ENCODE measurements around the gene SLC51A. TPM values are rescaled to one million over a fixed set of nuclear protein-coding genes. Genes with fewer than 3 reads are reported as not detected.

The SLC51A gene
- total RNA-seq, 4 donors from 2014 or later = 0.39 to 1.4 TPM; not detected in 2

DNA sequence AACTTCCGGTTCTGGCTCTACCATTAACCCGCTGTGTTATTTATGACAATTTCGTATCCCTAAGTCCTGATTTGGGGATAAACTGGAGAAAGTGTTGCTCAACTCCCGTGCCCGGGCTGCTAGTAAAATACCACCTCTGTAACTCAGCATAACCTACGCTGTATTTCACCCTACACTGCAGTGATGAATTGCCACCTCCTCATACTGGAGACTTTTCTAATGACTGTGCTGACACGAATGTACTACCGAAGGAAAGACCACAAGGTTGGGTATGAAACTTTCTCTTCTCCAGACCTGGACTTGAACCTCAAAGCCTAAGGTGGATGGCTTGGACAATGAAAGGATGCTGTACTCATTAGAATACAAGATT is 16.5 kb downstream of the SLC51A start:
- Histone ChIP-seq H3K36me3 (peaks cover 0 to 14% of the 10 kb centered on the region in 2 donors), H3K9me3 (no peaks in the 10 kb centered on the region), H3K4me1 (no peaks in the 10 kb centered on the region), H3K4me3 (no peak overlapping the region), H3K27ac (no peak overlapping the region), H3K27me3 (no peaks in the 10 kb centered on the region)
- DNase-seq = no peak
- in situ Hi-C loops (cut with MboI; ENCODE audit: low sequenced_read_pairs in 4 of 4) = no loop called here
- TF ChIP-seq CTCF (IDR thresholded peaks at IDR 0.05 in 4 of 5, conservative IDR thresholded peaks at IDR 0.05 in 1 of 5) = no peak
- intact Hi-C loops (cut with DNase I; ENCODE audit: low total_unique reads) = no loop called here
- ATAC-seq = no peak

- intact Hi-C loops (cut with DNase I; ENCODE audit: low total_unique reads) = no loop called here
- no peak for TF ChIP-seq CTCF (IDR thresholded peaks at IDR 0.05 in 4 of 5, conservative IDR thresholded peaks at IDR 0.05 in 1 of 5)
- no peak for TF ChIP-seq POLR2A (IDR thresholded peaks at IDR 0.05)
- Histone ChIP-seq H3K36me3 (peaks cover 0 to 41% of the 10 kb centered on the region in 2 donors), H3K4me3 (no peak overlapping the region), H3K4me1 (no peaks in the 10 kb centered on the region), H3K27me3 (no peaks in the 10 kb centered on the region), H3K27ac (no peak overlapping the region), H3K9me3 (no peaks in the 10 kb centered on the region)
- DNase-seq = no peak
- no peak for ATAC-seq
- in situ Hi-C loops (cut with MboI; ENCODE audit: low sequenced_read_pairs in 4 of 4) = no loop called here
Observed at GRCh38 chr3:196235452-196236122, 19.3 kb downstream of the SLC51A start.

DNA sequence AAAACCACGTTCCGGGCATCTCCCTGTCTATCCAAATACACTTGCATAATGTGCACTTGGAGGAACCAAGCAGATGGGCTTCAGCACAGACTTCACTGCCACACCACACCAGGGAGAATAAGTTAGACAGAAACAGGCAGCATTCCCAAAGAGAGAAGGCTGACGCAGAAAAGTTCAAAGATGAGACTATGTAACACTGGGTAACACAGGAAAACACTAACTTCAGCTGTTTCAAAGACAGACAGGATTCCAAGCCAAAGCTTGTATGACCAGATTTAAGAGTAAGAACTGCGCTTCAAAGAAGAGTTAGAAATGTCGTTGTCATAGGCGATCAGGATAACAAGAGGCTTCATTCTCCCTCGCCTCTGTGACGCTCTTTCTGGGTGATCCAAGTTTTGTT is 19.9 kb downstream of the SLC51A start:
- no peak overlapping the region for H3K4me3 ChIP-seq
- no peaks in the 10 kb centered on the region for H3K27me3 ChIP-seq
- in situ Hi-C loops (cut with MboI; ENCODE audit: low sequenced_read_pairs in 4 of 4) (no loop called here), intact Hi-C loops (cut with DNase I; ENCODE audit: low total_unique reads) (no loop called here)
- ATAC-seq (no peak), DNase-seq (no peak)
- TF ChIP-seq POLR2A (IDR thresholded peaks at IDR 0.05) (no peak), CTCF (IDR thresholded peaks at IDR 0.05 in 4 of 5, conservative IDR thresholded peaks at IDR 0.05 in 1 of 5) (no peak)
- no peaks in the 10 kb centered on the region for H3K9me3 ChIP-seq
- peaks cover 0 to 47% of the 10 kb centered on the region in 2 donors for H3K36me3 ChIP-seq
- H3K27ac ChIP-seq = no peak overlapping the region
- H3K4me1 ChIP-seq = no peaks in the 10 kb centered on the region

- in situ Hi-C loops (cut with MboI; ENCODE audit: low sequenced_read_pairs in 4 of 4) (no loop called here), intact Hi-C loops (cut with DNase I; ENCODE audit: low total_unique reads) (no loop called here)
- Histone ChIP-seq H3K27me3 (no peaks in the 10 kb centered on the region), H3K4me1 (no peaks in the 10 kb centered on the region), H3K27ac (no peak overlapping the region), H3K36me3 (peaks cover 0 to 57% of the 10 kb centered on the region in 2 donors), H3K9me3 (no peaks in the 10 kb centered on the region), H3K4me3 (no peak overlapping the region)
- DNase-seq (no peak), ATAC-seq (no peak)
- TF ChIP-seq POLR2A (IDR thresholded peaks at IDR 0.05) = no peak
- TF ChIP-seq CTCF (IDR thresholded peaks at IDR 0.05 in 4 of 5, conservative IDR thresholded peaks at IDR 0.05 in 1 of 5) = no peak
Observed at GRCh38 chr3:196237203-196237602, 20.9 kb downstream of the SLC51A start.
